DND-41 (cell line): ENCODE measurements around the gene DNAI4.

Source experiments
- ATAC-seq: fragments of 200-7000 bp; cut with Tn5 transposase; 3 replicates; pipeline ENCODE4 v1.9.1; 2021; ENCODE audit warnings: low read depth; ENCODE audit not compliant: insufficient read depth
- DNase-seq: peaks from one replicate; pipeline ENCODE4 v3.0.0-alpha.2; 2020
- H2AFZ ChIP-seq: 2 replicates; pipeline ENCODE4 v1.6.0; 2012; ENCODE audit warnings: low read depth, low read length
- H3K27ac ChIP-seq: 2 replicates; pipeline ENCODE4 v1.5.1; 2012; ENCODE audit warnings: low read length, inconsistent platforms
- H3K27me3 ChIP-seq: fragments of 200-600 bp; sonication (generic); 2 replicates; pipeline ENCODE4 v1.6.0; 2012; ENCODE audit warnings: low read length, mild to moderate bottlenecking, inconsistent platforms; ENCODE audit not compliant: insufficient read depth, poor library complexity
- H3K36me3 ChIP-seq: 2 replicates; pipeline ENCODE4 v1.5.1; 2012; ENCODE audit warnings: low read length, inconsistent platforms; ENCODE audit not compliant: insufficient read depth
- H3K4me1 ChIP-seq: 2 replicates; pipeline ENCODE4 v1.5.1; 2012; ENCODE audit warnings: mild to moderate bottlenecking, low read length; ENCODE audit not compliant: insufficient read depth
- H3K4me2 ChIP-seq: 2 replicates; pipeline ENCODE4 v1.6.0; 2012; ENCODE audit warnings: mild to moderate bottlenecking, moderate library complexity, low read length, inconsistent platforms; ENCODE audit not compliant: insufficient read depth
- H3K4me3 ChIP-seq, 2 experiments: fragments of 200-600 bp in 1 of 2; shearing (Covaris generic) in 1 of 2; 2 replicates each; pipeline ENCODE4 v1.5.1; 2012 to 2016; ENCODE audit warnings: inconsistent platforms in 2 of 2, low read length in 2 of 2, mild to moderate bottlenecking in 2 of 2, low read depth in 1 of 2, moderate library complexity in 1 of 2
- H3K79me2 ChIP-seq: 2 replicates; pipeline ENCODE4 v1.6.0; 2012; ENCODE audit warnings: low read length, inconsistent platforms; ENCODE audit not compliant: insufficient read depth
- H3K9ac ChIP-seq: 2 replicates; pipeline ENCODE4 v1.6.0; 2012; ENCODE audit warnings: low read depth, mild to moderate bottlenecking, inconsistent platforms, low read length, moderate library complexity
- H3K9me3 ChIP-seq: 2 replicates; pipeline ENCODE4 v1.5.1; 2012; ENCODE audit warnings: low read length, moderate library complexity, mild to moderate bottlenecking, inconsistent platforms; ENCODE audit not compliant: insufficient read depth, severe bottlenecking
- H4K20me1 ChIP-seq: 2 replicates; pipeline ENCODE4 v1.6.0; 2012; ENCODE audit warnings: low read length; ENCODE audit not compliant: insufficient read depth
- EZH2 ChIP-seq: IDR thresholded peaks from 3 replicates; pipeline ENCODE4 v1.6.1; 2012; ENCODE audit warnings: borderline replicate concordance, low read depth, mild to moderate bottlenecking, moderate library complexity, low read length, inconsistent platforms; ENCODE audit not compliant: severe bottlenecking
- TF ChIP-seq, protein P1 (sequence below): IDR thresholded peaks from 2 replicates; pipeline ENCODE4 v1.5.1; 2012; ENCODE audit warnings: borderline replicate concordance, low read length, moderate library complexity, mild to moderate bottlenecking; ENCODE audit not compliant: poor library complexity, severe bottlenecking; ENCODE audit errors: extremely low read depth

DNAI4 gene

DNA sequence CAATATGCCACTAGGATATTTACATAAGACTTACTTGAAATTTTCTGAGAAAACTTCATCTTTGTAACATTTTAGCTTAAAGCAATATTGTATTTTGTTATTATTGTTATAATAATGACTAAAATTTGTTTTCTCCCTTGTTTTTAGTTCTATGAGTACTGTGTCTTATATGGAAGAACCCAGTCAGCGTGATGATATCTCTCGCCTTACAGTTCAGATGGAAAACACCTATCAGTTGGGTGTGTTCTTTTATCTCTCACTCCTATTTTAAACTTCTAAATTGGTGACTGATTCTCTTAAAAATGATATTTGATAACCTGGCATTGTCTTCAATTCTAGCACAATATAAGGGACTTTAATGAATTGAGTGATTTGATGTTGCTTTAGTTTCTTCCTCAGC, 154.4 kb downstream of the DNAI4 start:
- Histone ChIP-seq H3K4me1 (peaks cover 39% of the 10 kb centered on the region), H3K9ac (peak overlapping the region; percentile 57), H3K79me2 (no peaks in the 10 kb centered on the region), H3K36me3 (no peaks in the 10 kb centered on the region), H3K4me3 (peak overlapping the region in 1 of 2 experiments; percentile 54; a peak in 3 of 4 replicates), H3K27me3 (no peaks in the 10 kb centered on the region), H2AFZ (peak overlapping the region; percentile 83), H4K20me1 (no peaks in the 10 kb centered on the region), H3K9me3 (no peaks in the 10 kb centered on the region), H3K4me2 (peak overlapping the region; percentile 81), H3K27ac (peak overlapping the region; percentile 89)
- ATAC-seq (no peak), DNase-seq (no peak)
- no peak for TF ChIP-seq EZH2
- TF ChIP-seq, protein P1, sequence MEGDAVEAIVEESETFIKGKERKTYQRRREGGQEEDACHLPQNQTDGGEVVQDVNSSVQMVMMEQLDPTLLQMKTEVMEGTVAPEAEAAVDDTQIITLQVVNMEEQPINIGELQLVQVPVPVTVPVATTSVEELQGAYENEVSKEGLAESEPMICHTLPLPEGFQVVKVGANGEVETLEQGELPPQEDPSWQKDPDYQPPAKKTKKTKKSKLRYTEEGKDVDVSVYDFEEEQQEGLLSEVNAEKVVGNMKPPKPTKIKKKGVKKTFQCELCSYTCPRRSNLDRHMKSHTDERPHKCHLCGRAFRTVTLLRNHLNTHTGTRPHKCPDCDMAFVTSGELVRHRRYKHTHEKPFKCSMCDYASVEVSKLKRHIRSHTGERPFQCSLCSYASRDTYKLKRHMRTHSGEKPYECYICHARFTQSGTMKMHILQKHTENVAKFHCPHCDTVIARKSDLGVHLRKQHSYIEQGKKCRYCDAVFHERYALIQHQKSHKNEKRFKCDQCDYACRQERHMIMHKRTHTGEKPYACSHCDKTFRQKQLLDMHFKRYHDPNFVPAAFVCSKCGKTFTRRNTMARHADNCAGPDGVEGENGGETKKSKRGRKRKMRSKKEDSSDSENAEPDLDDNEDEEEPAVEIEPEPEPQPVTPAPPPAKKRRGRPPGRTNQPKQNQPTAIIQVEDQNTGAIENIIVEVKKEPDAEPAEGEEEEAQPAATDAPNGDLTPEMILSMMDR = no peak

DNA sequence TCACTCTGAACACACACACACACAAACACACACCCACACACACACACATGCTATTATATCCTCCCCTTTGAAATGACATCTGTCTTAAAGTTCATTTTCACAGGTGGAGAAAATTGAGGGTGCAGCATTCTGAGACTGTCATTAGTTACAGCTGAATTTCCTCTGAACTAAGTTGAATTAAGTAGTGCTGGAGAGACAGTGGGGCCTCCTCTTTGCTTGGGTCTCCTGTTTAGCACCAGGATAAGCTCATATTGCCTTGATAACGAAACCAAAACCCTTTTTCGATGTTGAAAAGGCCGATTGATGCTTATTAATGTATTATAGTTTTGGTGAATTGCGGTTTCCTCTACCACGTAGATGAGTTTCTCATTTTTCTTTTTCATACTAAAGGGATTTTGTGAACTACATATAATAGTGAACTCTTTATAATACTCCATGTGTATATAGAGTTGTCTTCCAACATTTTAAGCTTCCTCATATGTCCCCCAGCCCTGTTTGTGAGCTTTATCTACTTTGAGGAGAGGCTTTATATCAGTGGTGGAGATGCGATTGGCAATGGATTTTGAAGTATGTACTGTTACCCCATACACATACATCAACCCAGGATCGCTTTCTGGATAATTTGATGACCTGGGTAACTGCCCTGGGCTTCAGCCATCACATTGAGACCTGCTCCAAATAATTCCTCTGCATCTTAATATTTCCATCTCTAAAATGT, 155.0 kb downstream of the DNAI4 start:
- H3K79me2 ChIP-seq = no peaks in the 10 kb centered on the region
- peak overlapping the region; percentile 57 for H3K9ac ChIP-seq
- H3K9me3 ChIP-seq = no peaks in the 10 kb centered on the region
- peak overlapping the region; percentile 83 for H2AFZ ChIP-seq
- peak overlapping the region; percentile 81 for H3K4me2 ChIP-seq
- no peaks in the 10 kb centered on the region for H4K20me1 ChIP-seq
- ATAC-seq (peak; percentile 89), DNase-seq (peak; percentile 57)
- peaks cover 43% of the 10 kb centered on the region for H3K4me1 ChIP-seq
- no peaks in the 10 kb centered on the region for H3K27me3 ChIP-seq
- H3K4me3 ChIP-seq = peak overlapping the region; percentile 21 to 54; a peak in 3 of 4 replicates
- peak overlapping the region; percentile 89 for H3K27ac ChIP-seq
- TF ChIP-seq, protein P1 = no peak
- TF ChIP-seq EZH2 = no peak
- H3K36me3 ChIP-seq = no peaks in the 10 kb centered on the region

- Histone ChIP-seq H3K4me2 (peak overlapping the region; percentile 81), H3K27me3 (no peaks in the 10 kb centered on the region), H3K9me3 (no peaks in the 10 kb centered on the region), H3K4me1 (peaks cover 44% of the 10 kb centered on the region), H3K4me3 (peak overlapping the region in 1 of 2 experiments; percentile 54; a peak in 1 of 4 replicates), H4K20me1 (no peaks in the 10 kb centered on the region), H2AFZ (no peak overlapping the region), H3K79me2 (no peaks in the 10 kb centered on the region), H3K9ac (peak overlapping the region; percentile 57), H3K27ac (peak overlapping the region; percentile 89), H3K36me3 (no peaks in the 10 kb centered on the region)
- TF ChIP-seq, protein P1 = no peak
- TF ChIP-seq EZH2 = no peak
- ATAC-seq (peak; percentile 71), DNase-seq (peak; percentile 60)
Observed at GRCh38 chr1:66768965-66769364, 155.7 kb downstream of the DNAI4 start.
